KBM-7 (cell line): ENCODE data around the gene KCNQ1.

Experiments
- DNase-seq: peaks from one replicate; pipeline ENCODE4 v3.0.0-alpha.2; 2015
- in situ Hi-C: fragments of 300-500 bp; cut with MboI; formaldehyde crosslinking; loops from 2 replicates; pipeline ENCODE4 v1.14.3; 2020; ENCODE audit warnings: low sequenced_read_pairs, low pct_unique_long_range_greater_than_20kb, mixed read lengths

Gene KCNQ1

GRCh38 chr11:2655834-2656622 lies 211.2 kb downstream of the KCNQ1 start:
- in situ Hi-C loops = no loop called here
- DNase-seq = peak; percentile 41

- in situ Hi-C loops = no loop called here
- DNase-seq = no peak
These were observed 212.1 kb downstream of the KCNQ1 start for GRCh38 chr11:2656859-2657258.

GRCh38 chr11:2657697-2658284 lies 213.0 kb downstream of the KCNQ1 start:
- DNase-seq = no peak
- in situ Hi-C loops = no loop called here

GRCh38 chr11:2660357-2660939 lies 215.6 kb downstream of the KCNQ1 start:
- DNase-seq = no peak
- in situ Hi-C loops = no loop called here

GRCh38 chr11:2661173-2662023 lies 216.6 kb downstream of the KCNQ1 start:
- no peak for DNase-seq
- in situ Hi-C loops = no loop called here

- no peak for DNase-seq
- in situ Hi-C loops = no loop called here
These were observed 217.2 kb downstream of the KCNQ1 start for GRCh38 chr11:2662024-2662312.

- DNase-seq = no peak
- in situ Hi-C loops = no loop called here
These were observed 217.9 kb downstream of the KCNQ1 start for GRCh38 chr11:2662430-2663299.

GRCh38 chr11:2663506-2663905 lies 218.7 kb downstream of the KCNQ1 start:
- DNase-seq = no peak
- in situ Hi-C loops = no loop called here

- DNase-seq = no peak
These were observed 219.1 kb downstream of the KCNQ1 start for GRCh38 chr11:2663915-2664314.

GRCh38 chr11:2664376-2664775 lies 219.6 kb downstream of the KCNQ1 start:
- DNase-seq = no peak
- in situ Hi-C loops = no loop called here

More at GRCh38 chr11:2663915-2664314, 219.1 kb downstream of the KCNQ1 start:
- in situ Hi-C loops = no loop called here

GRCh38 chr11:2664791-2665525 lies 220.2 kb downstream of the KCNQ1 start:
- DNase-seq = no peak
- in situ Hi-C loops = no loop called here

- in situ Hi-C loops = no loop called here
- DNase-seq = no peak
These were observed 221.0 kb downstream of the KCNQ1 start for GRCh38 chr11:2665526-2666400.

GRCh38 chr11:2666401-2666741 lies 221.6 kb downstream of the KCNQ1 start:
- DNase-seq = no peak
- in situ Hi-C loops = no loop called here

GRCh38 chr11:2666828-2667570 lies 222.2 kb downstream of the KCNQ1 start:
- in situ Hi-C loops = no loop called here
- no peak for DNase-seq

GRCh38 chr11:2667940-2668339 lies 223.1 kb downstream of the KCNQ1 start:
- in situ Hi-C loops = no loop called here
- no peak for DNase-seq

- in situ Hi-C loops = no loop called here
- no peak for DNase-seq
These were observed 224.1 kb downstream of the KCNQ1 start for GRCh38 chr11:2668876-2669275.
